NCI-H510A treated with DMSO at 0.1 percent for 48 hours (cell line): Measurements from ENCODE around the gene MAN1C1.
"Not testable (repeated sequence)": the region's sequence is repeated elsewhere in the genome, so short reads cannot be mapped to it uniquely, and the experiment has no call there.

Experiments used
- DNase-seq: peaks from one replicate; lab custom pipeline; 2025; lab: John Stamatoyannopoulos, UW

Gene MAN1C1

DNA sequence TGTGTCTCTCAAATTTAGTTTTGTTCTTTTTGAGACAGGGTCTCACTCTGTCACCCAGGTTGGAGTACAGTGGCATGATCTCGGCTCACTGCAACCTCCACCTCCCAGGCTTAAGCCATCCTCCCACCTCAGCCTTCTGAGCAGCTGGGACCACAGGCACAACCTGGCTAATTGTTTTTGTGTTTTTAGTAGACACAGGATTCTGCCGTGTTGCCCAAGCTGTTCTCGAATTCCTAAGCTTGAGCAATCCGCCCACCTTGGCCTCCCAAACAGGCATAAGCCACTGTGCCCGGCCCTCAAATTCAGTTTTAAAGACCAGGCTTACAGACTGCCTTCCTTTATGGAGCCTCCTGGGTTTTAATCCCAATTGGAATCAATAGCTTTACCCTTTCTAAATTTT, 99.7 kb downstream of the MAN1C1 start:
- no peak for DNase-seq

DNA sequence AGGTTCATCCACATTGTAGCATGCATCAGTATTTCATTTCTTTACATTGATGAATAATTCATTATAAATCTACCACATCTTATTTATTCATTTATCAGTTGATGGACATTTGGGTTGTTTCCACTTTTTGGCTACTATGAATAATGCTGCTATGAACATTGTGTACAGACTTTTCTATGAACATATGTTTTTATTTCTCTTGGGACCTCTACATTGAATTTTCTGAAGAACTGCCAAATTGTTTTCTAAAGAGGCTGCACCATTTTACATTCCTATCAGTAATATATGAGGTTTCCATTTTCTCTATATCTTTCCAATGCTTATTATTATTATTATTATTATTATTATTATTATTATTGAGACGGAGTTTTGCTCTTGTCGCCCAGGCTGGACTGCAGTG, 102.1 kb downstream of the MAN1C1 start:
- no peak for DNase-seq

DNA sequence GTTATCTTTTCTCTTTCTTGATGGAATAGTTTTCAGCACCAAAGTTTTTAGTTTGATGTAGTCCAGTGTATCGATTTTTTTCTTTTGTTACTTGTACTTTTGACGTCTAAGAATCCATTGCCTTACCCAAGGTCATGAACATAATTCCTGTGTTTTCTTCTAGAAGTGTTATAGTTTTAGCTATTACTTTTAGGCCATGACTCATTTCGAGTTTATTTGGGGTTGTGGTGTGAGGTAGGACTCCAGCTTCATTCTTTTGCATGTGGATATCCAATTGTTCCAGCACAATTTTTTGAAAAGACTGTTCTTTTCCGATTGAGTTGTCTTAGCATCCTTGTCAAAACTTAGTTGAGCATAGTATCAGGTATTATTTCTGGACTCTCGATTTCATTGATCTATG, 104.0 kb downstream of the MAN1C1 start:
- DNase-seq, result no peak

DNA sequence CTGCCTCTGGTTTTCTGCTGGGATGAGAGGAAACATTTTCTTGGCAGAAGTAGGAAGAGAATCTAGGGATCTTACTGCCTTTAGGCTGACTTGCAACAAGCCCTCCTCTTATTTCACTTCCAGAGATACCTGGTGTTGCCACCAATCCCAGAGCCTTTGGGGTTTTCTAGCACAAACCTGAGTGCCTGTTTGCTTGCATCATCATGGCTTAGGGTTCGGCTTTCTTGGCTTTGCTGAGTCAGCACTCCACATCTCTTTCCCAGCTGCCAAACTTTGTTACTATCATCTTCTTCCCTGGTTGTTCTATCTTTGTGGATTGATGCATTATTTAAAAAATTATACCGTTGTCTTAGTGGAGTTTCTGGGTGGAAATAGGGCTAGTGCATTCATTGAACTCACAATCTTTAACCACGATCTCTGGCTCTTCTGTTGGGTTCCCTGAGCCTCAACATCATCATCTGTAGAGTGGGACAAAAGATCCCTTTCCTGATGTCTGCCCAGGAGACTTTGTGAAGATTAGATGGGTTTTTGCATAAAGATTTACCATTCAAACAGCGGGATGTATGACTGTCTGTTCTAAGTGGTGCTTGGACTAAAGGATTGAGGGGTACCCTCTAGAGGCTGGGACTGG, 106.8 kb downstream of the MAN1C1 start:
- no peak for DNase-seq

DNA sequence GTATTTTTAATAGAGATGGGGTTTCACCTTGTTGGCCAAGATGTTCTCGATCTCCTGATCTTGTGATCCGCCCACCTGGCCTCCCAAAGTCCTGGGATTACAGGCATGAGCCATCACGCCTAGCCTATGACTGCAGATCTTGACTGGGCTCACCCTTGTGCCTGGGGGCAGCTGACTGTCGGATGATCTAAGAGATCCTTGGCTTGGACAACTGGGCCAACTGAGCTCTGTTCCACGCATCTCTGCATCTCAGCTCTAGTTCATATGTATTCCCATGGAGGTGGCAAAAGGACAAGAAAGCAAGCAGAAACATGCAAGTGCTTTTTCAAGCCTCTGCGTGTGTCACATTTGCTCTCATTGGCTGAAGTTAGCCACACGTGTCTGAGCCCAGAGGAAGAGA, 107.6 kb downstream of the MAN1C1 start:
- DNase-seq, result no peak

DNA sequence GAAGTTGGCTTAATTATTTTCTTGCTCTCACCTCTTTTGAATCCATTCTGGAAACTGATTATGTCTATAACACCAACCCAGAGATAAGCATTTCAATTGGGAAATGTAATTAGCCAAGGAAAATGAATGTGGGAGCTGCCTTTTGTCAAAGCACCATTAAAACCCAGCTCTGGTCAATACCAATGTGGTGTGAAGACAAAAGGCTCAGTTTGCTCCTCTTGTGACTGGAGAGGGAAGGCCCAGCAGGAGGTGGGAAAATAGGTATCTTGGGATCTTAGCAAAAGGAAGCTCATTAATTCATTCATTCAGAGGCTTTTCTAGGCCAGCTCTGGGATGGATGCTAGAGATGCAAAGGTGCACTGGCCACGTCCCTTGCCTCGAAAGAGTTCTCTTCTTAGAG, 108.4 kb downstream of the MAN1C1 start:
- DNase-seq, result no peak

DNA sequence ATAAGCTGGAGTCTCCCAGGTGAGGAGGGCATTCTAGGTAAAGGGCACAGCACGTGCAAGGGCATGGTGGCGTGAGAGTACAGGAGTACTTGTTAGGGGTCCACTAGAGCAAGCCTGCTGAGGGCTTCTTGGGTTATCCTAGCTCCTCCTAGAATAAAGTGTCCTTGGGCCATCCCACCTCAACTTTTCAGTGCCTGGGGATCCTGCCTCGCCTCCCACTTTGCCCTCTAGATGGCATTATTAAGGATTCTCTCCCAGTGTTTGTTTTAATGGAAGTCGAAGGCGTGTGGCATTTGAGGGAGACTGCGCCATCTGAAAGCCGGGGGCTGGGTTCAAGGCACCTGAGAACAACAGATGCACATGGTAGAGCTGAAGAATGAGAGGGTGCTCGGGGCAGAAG, 108.9 kb downstream of the MAN1C1 start:
- DNase-seq, result no peak

DNA sequence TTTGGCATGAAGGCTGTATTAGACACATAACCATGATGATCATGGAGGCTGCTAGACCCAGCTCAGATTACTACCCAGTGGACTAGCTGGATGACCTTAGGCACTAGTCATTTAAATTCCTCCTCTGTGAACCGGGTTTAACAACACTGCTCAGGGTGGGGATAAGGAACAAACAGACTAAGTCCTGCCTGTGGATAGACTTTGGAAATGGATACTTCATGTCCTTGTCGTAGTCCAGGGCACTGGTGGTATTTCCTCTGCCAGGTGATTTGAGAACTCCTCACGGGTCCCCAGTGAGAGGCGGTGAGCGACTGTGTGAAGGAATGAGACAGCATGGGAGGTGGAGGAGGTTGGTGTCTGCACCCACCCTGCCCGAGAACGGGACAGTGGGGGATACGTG, 110.5 kb downstream of the MAN1C1 start:
- DNase-seq, result no peak

DNA sequence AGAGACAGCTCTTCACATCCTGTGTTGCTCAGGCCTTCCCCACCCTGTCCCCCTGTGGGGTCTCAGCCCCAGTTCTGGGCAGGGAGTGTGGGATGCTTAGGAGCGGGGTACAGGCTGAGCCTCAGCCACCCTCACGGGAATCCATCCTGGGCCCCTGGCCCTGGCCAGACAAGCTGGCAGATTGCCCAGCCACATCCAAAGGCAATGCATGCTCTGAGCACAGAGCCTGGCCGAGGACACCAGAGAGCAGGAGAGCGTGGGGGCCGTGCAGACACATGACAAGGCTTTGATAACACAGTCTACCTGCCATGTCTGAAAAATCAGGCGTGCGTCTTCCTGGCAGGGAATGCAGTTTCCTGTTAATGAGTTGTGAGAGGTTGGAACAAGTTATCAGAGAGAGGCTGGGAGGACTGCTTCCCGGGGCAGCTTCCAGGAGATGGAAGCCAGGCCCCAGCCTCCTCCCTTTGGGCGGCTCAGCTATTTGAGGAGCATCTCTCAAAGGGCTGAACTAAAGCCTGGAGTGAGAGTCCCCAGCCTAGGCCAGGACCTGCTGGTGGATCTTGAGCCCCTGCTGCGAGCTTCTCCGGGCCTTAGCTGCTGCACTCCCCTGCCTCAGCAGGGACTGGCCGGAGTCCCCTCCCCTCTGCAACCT, 111.2 kb downstream of the MAN1C1 start:
- DNase-seq, result no peak

DNA sequence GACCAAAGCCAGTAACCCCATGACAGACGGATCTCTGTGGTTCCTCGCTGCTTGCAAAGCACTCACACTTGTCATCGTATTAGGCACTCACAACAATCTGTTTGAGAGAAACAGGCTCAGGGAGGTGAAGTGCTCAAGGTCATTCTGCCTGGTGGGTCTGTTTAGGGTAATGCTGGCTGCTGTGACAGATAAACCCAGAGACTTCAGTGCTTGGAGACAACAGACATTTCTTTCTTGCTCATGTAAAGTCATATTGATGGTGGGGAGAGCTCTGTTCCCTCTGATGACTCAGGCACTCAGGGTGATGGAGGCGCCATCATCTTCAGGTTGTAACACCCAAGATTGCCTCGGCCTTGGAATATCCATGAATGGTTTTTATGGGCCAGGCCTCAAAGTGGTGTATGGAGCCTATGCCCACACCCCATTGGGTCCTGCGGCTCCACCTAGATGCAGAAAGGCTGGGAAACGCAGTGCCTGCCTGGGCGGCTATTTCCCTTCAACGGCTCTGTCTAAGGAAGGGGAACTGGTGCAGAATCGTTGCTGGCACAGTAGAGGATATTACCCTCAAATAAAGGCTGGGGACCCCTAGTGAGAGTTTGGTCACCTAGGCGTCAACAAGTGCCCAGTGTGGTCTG, 111.8 kb downstream of the MAN1C1 start:
- DNase-seq, result no peak

DNA sequence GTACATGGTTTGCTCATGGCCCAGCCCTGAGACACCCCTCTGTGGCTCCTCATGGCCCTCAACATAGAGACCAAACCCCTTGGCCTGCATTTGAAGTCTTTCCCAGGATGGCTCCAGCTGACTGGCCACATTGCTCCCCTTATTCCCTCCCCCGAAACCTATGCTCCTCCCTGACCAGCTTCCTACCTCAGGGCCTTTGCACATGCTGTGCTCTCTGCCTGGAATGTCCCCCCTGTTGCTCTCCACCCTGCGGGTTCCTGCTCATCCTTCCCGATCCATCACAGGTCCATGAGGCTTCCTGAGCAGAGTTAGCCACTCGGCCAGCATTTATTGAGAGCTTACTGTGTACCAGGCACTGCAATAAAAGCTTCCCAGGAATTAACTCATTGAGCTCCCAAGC, 112.5 kb downstream of the MAN1C1 start:
- DNase-seq, result no peak

DNA sequence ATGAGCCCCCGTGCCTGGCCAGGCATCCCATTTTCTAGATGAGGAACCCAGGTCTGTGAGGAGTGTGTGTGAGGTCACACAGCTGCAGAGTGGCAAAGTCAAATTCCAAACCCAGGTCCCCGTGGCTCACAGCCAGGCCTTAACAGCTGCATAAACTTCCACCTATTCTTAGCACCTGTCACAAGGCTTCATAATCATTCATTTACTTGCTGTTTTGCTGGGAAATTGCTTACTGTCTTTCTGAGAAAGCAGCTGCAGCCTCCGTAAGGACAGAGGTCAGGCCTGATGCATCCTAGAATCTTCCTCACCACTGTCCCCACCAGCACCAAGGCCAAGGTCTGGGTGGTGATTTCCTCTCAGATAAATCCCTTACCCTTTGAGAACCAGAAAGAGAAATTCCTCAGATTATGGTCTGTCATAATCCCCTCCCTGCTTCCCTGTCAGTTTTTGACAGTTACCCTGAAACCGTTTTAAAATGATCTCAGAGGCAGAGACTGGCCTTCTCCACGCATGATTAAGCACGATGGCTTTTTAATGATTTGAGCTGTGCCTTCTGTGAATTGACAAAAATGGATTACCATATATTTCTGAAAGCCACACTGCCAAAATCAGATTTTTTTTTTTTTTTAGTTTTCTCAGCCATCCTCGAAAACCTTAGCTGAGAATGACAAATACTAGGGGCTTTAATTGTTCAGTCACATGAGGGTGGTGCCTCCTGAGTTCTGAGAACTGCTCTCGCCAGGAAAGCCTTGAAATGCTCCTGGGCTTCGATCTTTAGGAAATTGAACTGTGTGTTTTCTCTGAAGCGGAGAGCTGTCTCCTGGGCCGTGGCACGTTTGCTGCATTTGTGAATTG, 113.4 kb downstream of the MAN1C1 start:
- peak; percentile 4 for DNase-seq

DNA sequence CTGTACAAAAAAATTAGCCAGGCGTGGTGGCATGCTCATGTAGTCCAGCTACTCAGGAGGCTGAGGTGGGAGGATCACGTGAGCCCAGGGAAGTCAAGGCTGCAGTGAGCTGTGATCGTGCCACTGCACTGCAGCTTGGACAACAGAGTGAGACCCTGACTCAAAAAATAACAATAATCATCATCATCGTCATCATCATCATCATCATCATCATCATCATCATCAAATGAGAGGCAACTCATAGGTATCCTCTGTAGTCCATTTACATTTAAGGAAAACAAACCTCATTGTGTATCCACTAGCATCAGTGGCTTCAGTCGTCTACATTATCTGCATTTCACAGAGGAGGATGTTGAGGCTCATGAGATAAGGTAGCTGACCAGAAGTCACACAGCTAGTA, 114.6 kb downstream of the MAN1C1 start:
- no peak for DNase-seq

DNA sequence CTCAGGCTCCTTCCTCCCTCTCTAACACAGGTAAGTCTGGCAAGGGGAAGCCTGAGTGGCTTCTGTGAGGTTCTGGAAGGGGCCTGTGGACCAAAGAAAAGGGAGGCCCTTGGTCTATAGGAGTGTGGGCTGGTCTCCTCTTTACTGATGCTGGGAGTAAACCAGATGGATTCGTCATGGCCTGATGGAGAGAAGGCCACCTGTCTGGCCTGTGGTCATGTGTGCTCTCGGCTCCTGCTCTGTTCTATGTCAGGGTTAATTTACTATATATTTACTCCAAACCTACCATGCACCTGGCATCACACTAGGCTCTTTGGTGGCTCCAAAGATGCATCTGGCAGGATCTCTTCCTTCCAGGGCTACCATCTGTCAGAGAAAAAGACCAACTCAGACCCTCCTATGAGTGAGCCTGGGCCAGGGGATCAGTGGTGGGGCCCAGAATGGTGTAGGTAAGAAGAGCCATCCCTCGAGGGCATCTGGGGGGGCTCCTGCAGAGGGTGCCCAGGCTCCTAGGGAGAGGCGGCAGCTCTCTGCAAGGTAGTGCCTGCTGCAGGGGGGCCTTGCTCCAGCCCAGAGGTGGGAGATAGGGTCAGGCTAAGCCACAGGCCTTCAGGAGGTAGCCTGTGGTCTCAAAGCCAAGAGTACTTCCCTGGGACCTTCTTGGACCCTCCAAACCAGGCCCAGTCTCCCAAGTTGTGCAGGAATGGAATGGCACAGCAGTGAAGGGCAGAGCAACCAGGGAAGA, 115.2 kb downstream of the MAN1C1 start:
- no peak for DNase-seq

DNA sequence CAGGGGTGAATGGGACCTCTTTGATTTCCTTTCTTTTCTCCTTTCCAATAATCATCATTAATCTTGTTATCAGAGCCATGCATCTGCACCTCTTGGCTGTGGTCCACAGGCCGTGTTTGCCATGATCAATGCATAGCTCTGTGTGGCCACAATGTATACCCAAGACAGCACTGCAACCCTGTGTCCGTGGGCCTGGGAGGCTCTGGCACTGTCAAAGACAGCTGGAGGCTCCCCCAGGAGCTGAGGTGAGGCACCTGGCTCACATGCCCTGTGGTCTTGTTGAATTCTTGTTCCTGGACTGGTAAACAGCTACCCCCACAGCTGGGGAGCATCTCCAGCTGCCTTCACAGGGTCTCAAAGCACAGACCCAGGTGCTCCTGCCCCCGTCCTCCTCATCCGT, 116.2 kb downstream of the MAN1C1 start:
- DNase-seq, result no peak

DNA sequence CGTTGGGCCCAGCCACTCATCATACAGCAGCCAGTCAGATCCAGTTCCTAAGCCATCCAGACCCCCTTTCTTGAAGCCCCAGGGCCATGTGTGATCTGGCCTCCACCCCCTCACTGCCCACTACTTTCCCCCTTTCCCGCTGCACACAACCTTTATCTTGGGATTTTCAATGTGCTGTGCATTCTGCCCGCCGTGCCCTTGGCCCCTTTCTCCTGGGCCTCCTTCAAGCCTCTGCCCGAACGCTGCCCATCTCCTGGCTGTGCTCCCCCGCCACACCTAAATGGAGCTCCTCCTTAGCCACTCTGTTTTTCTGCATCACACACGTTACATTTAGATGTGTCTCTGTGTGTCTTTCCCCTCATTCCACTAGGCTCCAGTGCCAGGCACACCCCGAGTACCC, 116.7 kb downstream of the MAN1C1 start:
- no peak for DNase-seq

DNA sequence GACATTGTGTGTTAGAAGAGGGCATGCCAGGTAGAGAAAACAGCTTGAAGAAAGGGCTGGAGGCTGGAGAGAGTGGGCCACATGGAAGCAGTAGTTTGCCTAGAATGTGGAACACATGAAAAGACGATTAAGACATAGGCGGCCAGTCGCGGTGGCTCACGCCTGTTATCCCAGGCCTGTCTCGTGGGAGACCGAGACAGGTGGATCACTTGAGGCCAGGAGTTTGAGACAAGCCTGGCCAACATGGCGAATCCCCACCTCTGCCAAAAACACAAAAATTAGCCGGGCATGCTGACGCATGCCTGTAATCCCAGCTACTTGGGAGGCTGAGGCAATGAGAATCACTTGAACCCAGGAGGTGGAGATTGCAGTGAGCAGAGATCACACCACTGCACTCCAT, 118.4 kb downstream of the MAN1C1 start:
- not testable (repeated sequence) for DNase-seq

DNA sequence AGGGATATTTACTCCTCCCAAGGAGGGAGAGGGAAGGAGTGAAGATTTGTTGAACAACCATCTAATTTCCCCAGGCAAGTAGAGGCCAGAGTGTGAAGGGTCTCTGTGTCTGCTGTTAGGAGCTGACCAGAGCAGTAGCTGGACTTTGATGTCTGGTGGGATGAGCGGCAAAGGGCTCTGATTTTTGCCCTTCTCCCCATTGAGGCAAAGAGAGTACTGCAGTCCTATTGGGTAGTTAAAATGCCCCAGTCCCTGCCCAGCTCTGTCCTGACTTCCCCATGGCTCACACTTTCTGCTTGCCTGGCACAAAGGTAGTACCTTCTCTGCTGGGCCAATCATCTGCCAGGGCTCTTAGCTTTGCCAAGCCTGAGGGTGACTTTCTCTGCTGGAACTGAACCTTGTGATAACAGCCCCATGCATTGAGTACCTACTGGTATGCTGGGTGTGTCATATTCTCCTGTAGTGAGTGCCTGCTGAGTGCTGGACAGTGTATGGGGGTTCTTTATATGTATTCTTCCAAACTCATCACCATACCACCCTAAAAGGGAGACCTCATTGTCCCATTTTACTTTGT, 119.5 kb downstream of the MAN1C1 start:
- DNase-seq, result no peak

DNA sequence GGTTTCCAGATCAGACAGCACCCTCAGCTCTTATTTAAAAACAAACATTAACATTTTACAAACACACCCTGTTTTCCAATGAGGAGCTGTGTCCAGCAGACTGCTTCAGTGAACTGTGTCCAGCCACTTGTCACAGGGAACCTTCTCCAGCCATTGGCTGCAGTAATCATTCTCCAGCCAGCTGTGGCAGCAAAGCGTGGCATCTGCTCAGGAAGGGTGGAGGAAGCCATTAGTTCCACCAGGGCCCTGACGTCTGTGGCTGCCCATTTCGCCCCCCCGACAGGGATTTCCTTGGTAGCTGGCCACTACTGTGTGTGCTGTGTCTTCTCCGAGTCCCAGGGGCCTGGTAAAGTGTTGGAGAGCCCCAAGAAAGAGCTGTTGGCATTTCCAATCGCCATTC, 120.5 kb downstream of the MAN1C1 start:
- DNase-seq, result no peak

DNA sequence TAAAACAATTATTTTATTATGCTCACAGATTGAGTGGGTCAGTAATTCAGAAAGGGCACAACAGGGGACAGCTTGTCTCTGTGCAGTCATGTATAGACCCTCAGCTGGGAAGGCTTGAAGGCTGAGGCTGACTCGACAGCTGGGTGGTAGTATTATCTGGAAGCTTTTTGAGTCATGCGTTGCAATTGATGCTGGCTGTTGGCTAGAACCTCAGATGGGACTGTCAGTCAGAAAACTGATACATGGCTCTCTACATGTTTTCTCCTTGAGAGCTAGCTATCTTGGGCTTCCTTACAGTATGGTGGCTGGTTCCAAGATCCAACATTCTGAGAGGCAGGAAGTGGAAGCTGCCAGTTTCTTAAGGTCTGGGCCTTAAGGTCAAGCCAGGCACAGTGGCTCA, 121.9 kb downstream of the MAN1C1 start:
- DNase-seq, result no peak

DNA sequence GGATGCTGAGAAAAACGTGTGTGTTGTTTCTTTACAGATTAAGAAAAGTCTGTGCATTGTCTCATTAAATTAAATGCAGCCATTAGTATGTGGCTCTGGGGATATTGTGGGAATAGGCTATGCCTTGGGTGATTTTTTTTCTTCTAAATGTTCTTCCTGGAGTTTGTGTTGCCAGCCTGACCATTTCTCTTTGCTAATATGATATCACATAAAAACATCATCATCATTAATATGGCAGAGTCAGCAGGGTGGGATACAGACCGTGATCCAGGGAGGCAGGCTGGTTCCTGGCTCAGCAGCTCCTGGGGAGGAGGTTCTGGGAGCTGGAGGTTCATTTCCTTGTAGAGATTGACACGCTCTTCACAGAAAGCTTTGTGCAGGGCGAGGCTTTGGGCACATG, 122.8 kb downstream of the MAN1C1 start:
- DNase-seq, result no peak

DNA sequence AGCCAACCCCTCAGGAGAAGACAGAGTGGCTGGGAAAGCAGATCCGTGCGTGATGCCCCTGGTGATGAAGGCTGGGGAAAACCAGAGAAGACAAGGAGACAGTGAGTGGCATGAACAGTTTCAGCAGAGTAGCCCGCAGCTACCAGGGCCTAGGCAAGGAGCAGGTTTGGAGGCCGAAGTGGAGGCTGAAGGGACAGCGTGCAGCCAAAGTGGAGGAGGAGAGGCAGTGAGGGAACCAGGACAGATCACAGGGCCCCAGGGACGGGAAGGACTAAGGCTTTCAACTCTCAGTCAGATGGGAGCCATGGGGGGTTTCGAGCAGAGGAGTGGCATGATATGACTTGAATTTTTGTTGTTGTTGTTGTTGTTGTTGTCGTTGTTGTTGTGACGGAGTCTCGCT, 123.5 kb downstream of the MAN1C1 start:
- DNase-seq, result no peak
